Fibroblast of the aortic adventitia (primary cell): ENCODE results near the gene OLIG2. TPM values are rescaled to one million over a fixed set of nuclear protein-coding genes. Genes with fewer than 3 reads are reported as not detected.

Source experiments
- DNase-seq: peaks from one replicate; pipeline ENCODE4 v3.0.0-alpha.2; 2010; ENCODE audit warnings: low read depth
- H3K4me3 ChIP-seq: 2 replicates; pipeline ENCODE4 v1.5.1; 2011; ENCODE audit warnings: low read depth, mild to moderate bottlenecking, control low read depth, low read length, moderate library complexity
- CTCF ChIP-seq: IDR thresholded peaks from 2 replicates; pipeline ENCODE4 v1.5.1; 2011; ENCODE audit warnings: mild to moderate bottlenecking, low read length, control low read depth, inconsistent platforms; ENCODE audit not compliant: insufficient read depth
- total RNA-seq: library from RNA; depleted of rRNA; stranded (reverse); fragments of >200 nt; gene quantifications from 2 replicates; pipeline ENCODE4 v1.2.3, GENCODE V29; 2012; ENCODE audit warnings: low replicate concordance

OLIG2 gene
- total RNA-seq, 1 donor = not detected

- no peak for DNase-seq
- no peak overlapping the region for H3K4me3 ChIP-seq
- TF ChIP-seq CTCF = no peak
Observed at GRCh38 chr21:33075128-33075527, 49.4 kb downstream of the OLIG2 start.

- no peak for TF ChIP-seq CTCF
- H3K4me3 ChIP-seq = no peak overlapping the region
- no peak for DNase-seq
Observed at GRCh38 chr21:33075596-33076195, 50.0 kb downstream of the OLIG2 start.

- TF ChIP-seq CTCF = no peak
- no peak for DNase-seq
- H3K4me3 ChIP-seq = no peak overlapping the region
Observed at GRCh38 chr21:33076600-33077329, 51.0 kb downstream of the OLIG2 start.

Other genes starting within 250 kb of the OLIG2 start
- not detected in 2 replicates for gene OLIG1, start 44.2 kb downstream of the OLIG2 start, total RNA-seq
- 6.0 and 6.5 TPM in 2 replicates for gene IFNAR2, start 204.0 kb downstream of the OLIG2 start, total RNA-seq
- 31.0 and 39.8 TPM in 2 replicates for gene IL10RB, start 240.4 kb downstream of the OLIG2 start, total RNA-seq